Astrocyte (in vitro differentiated cells and primary cell): Measurements from ENCODE around the gene CDC42EP3. TPM values are rescaled to one million over a fixed set of nuclear protein-coding genes. Genes with fewer than 3 reads are reported as not detected.

Source experiments
- DNase-seq: peaks from one replicate; pipeline ENCODE4 v3.0.0-alpha.2; 2010; ENCODE audit warnings: low read depth
- FAIRE-seq: peaks from 2 replicates; lab custom pipeline; 2011; peaks lifted over from hg19 to GRCh38; lab: Jason Lieb, UNC
- H2AFZ ChIP-seq: 2 replicates; pipeline ENCODE4 v1.6.0; 2012; ENCODE audit warnings: low read depth, low read length, inconsistent platforms
- H3K27ac ChIP-seq: 2 replicates; pipeline ENCODE4 v1.5.1; 2011; ENCODE audit warnings: low read depth, low read length, inconsistent platforms
- H3K27me3 ChIP-seq: 2 replicates; pipeline ENCODE4 v1.6.0; 2011; ENCODE audit warnings: low read length, inconsistent platforms; ENCODE audit not compliant: insufficient read depth
- H3K36me3 ChIP-seq: 2 replicates; pipeline ENCODE4 v1.5.1; 2011; ENCODE audit warnings: low read length, inconsistent platforms; ENCODE audit not compliant: insufficient read depth
- H3K4me1 ChIP-seq: 2 replicates; pipeline ENCODE4 v1.5.1; 2011; ENCODE audit warnings: low read length, inconsistent platforms; ENCODE audit not compliant: insufficient read depth
- H3K4me2 ChIP-seq: 2 replicates; pipeline ENCODE4 v1.6.0; 2012; ENCODE audit warnings: low read length, inconsistent platforms
- H3K4me3 ChIP-seq: 2 replicates; pipeline ENCODE4 v1.5.1; 2011; ENCODE audit warnings: low read depth, mild to moderate bottlenecking, low read length, inconsistent platforms; ENCODE audit not compliant: insufficient read depth
- H3K79me2 ChIP-seq: 2 replicates; pipeline ENCODE4 v1.6.0; 2012; ENCODE audit warnings: mild to moderate bottlenecking, low read length, inconsistent platforms; ENCODE audit not compliant: insufficient read depth
- H3K9ac ChIP-seq: 2 replicates; pipeline ENCODE4 v1.6.0; 2012; ENCODE audit warnings: mild to moderate bottlenecking, low read length, inconsistent platforms
- H3K9me3 ChIP-seq: 2 replicates; pipeline ENCODE4 v1.5.1; 2012; ENCODE audit warnings: low read depth, mild to moderate bottlenecking, low read length, inconsistent platforms; ENCODE audit not compliant: insufficient read depth
- H4K20me1 ChIP-seq: 2 replicates; pipeline ENCODE4 v1.6.0; 2012; ENCODE audit warnings: low read length, inconsistent platforms; ENCODE audit not compliant: insufficient read depth
- H3K27ac Mint-ChIP-seq: one replicate; pipeline ENCODE4 v1.8.0; 2021; ENCODE audit warnings: mild to moderate bottlenecking, mixed read lengths; ENCODE audit not compliant: unreplicated experiment
- H3K27me3 Mint-ChIP-seq: one replicate; pipeline ENCODE4 v1.8.0; 2021; ENCODE audit warnings: low read depth, mixed read lengths; ENCODE audit not compliant: unreplicated experiment
- H3K36me3 Mint-ChIP-seq: one replicate; pipeline ENCODE4 v1.8.0; 2021; ENCODE audit warnings: low read depth, mixed read lengths; ENCODE audit not compliant: unreplicated experiment
- H3K4me1 Mint-ChIP-seq: one replicate; pipeline ENCODE4 v1.8.0; 2021; ENCODE audit warnings: low read depth, mixed read lengths; ENCODE audit not compliant: unreplicated experiment
- H3K4me3 Mint-ChIP-seq: one replicate; pipeline ENCODE4 v1.8.0; 2021; ENCODE audit warnings: mild to moderate bottlenecking, moderate library complexity, mixed read lengths; ENCODE audit not compliant: unreplicated experiment
- H3K9me3 Mint-ChIP-seq: one replicate; pipeline ENCODE4 v1.8.0; 2021; ENCODE audit warnings: mild to moderate bottlenecking, mixed read lengths; ENCODE audit not compliant: unreplicated experiment
- CTCF ChIP-seq: IDR thresholded peaks from 2 replicates; pipeline ENCODE4 v1.5.1; 2011; ENCODE audit warnings: low read depth, mild to moderate bottlenecking, inconsistent platforms, low read length, moderate library complexity; ENCODE audit not compliant: insufficient read depth
- EZH2 ChIP-seq: IDR thresholded peaks from 2 replicates; pipeline ENCODE4 v1.6.1; 2012; ENCODE audit warnings: mild to moderate bottlenecking, low read length, inconsistent platforms; ENCODE audit not compliant: insufficient read depth
- total RNA-seq: library from RNA; stranded (reverse); gene quantifications from 2 replicates; pipeline ENCODE4 v1.2.1, GENCODE V29; 2021

Gene CDC42EP3
- total RNA-seq, 1 donor from 2014 or later = 94.3 TPM

- Histone ChIP-seq H3K9ac (no peak overlapping the region), H3K27ac (no peak overlapping the region), H3K9me3 (no peaks in the 10 kb centered on the region), H3K27me3 (no peaks in the 10 kb centered on the region), H4K20me1 (no peaks in the 10 kb centered on the region), H3K4me3 (no peak overlapping the region), H3K36me3 (no peaks in the 10 kb centered on the region), H3K4me1 (peaks cover 10% of the 10 kb centered on the region), H3K79me2 (no peaks in the 10 kb centered on the region), H3K4me2 (no peak overlapping the region), H2AFZ (no peak overlapping the region)
- Mint-ChIP-seq H3K36me3 (no peaks in the 10 kb centered on the region), H3K4me3 (no peak overlapping the region), H3K27me3 (no peaks in the 10 kb centered on the region), H3K9me3 (no peaks in the 10 kb centered on the region), H3K4me1 (peaks cover 15% of the 10 kb centered on the region), H3K27ac (peak overlapping the region; percentile 4)
- TF ChIP-seq CTCF = no peak
- TF ChIP-seq EZH2 = no peak
- DNase-seq (no peak), FAIRE-seq (no peak)
These were observed 55.4 kb downstream of the CDC42EP3 start for GRCh38 chr2:37615804-37616676.

- Histone ChIP-seq H3K27me3 (no peaks in the 10 kb centered on the region), H4K20me1 (no peaks in the 10 kb centered on the region), H2AFZ (no peak overlapping the region), H3K4me1 (peaks cover 10% of the 10 kb centered on the region), H3K27ac (no peak overlapping the region), H3K9ac (peak overlapping the region; percentile 7), H3K79me2 (no peaks in the 10 kb centered on the region), H3K36me3 (no peaks in the 10 kb centered on the region), H3K4me3 (no peak overlapping the region), H3K4me2 (peak overlapping the region; percentile 33), H3K9me3 (no peaks in the 10 kb centered on the region)
- FAIRE-seq = peak; percentile 63
- H3K4me1 Mint-ChIP-seq = peaks cover 15% of the 10 kb centered on the region
- no peaks in the 10 kb centered on the region for H3K27me3 Mint-ChIP-seq
- no peaks in the 10 kb centered on the region for H3K36me3 Mint-ChIP-seq
- TF ChIP-seq EZH2 (no peak), CTCF (no peak)
- peak overlapping the region; percentile 75 for H3K27ac Mint-ChIP-seq
- no peak overlapping the region for H3K4me3 Mint-ChIP-seq
- peak; percentile 92 for DNase-seq
- no peaks in the 10 kb centered on the region for H3K9me3 Mint-ChIP-seq
These were observed 57.2 kb downstream of the CDC42EP3 start for GRCh38 chr2:37614061-37614738.
